Measurements from ENCODE around the gene BOC. TPM values are rescaled to one million over a fixed set of nuclear protein-coding genes. Genes with fewer than 3 reads are reported as not detected.

The BOC gene
- total RNA-seq, 1 donor from 2014 or later: 4.7 TPM

GRCh38 chr3:113292933-113293332, 81.6 kb downstream of the BOC start:
- DNase-seq (ENCODE audit: low read depth): no peak
- Histone ChIP-seq H3K36me3 (ENCODE audit: control insufficient read depth, insufficient read depth, low read length) (no peaks in the 10 kb centered on the region), H3K27me3 (ENCODE audit: control insufficient read depth, insufficient read depth, low read length) (no peaks in the 10 kb centered on the region), H3K4me3 (ENCODE audit: low read depth, low read length) (no peak overlapping the region)
- no peak for TF ChIP-seq CTCF (IDR thresholded peaks at IDR 0.05; ENCODE audit: insufficient read depth, low read length, poor library complexity, severe bottlenecking)

- DNase-seq (ENCODE audit: low read depth): no peak
- TF ChIP-seq CTCF (IDR thresholded peaks at IDR 0.05; ENCODE audit: insufficient read depth, low read length, poor library complexity, severe bottlenecking): no peak
- Histone ChIP-seq H3K36me3 (ENCODE audit: control insufficient read depth, insufficient read depth, low read length) (no peaks in the 10 kb centered on the region), H3K27me3 (ENCODE audit: control insufficient read depth, insufficient read depth, low read length) (no peaks in the 10 kb centered on the region), H3K4me3 (ENCODE audit: low read depth, low read length) (no peak overlapping the region)
Observed at GRCh38 chr3:113293348-113293747, 82.0 kb downstream of the BOC start.

GRCh38 chr3:113295463-113295862, 84.1 kb downstream of the BOC start:
- DNase-seq (ENCODE audit: low read depth): no peak
- Histone ChIP-seq H3K27me3 (ENCODE audit: control insufficient read depth, insufficient read depth, low read length) (no peaks in the 10 kb centered on the region), H3K36me3 (ENCODE audit: control insufficient read depth, insufficient read depth, low read length) (no peaks in the 10 kb centered on the region), H3K4me3 (ENCODE audit: low read depth, low read length) (no peak overlapping the region)
- no peak for TF ChIP-seq CTCF (IDR thresholded peaks at IDR 0.05; ENCODE audit: insufficient read depth, low read length, poor library complexity, severe bottlenecking)

GRCh38 chr3:113297287-113297686, 85.9 kb downstream of the BOC start:
- Histone ChIP-seq H3K36me3 (ENCODE audit: control insufficient read depth, insufficient read depth, low read length) (no peaks in the 10 kb centered on the region), H3K27me3 (ENCODE audit: control insufficient read depth, insufficient read depth, low read length) (no peaks in the 10 kb centered on the region), H3K4me3 (ENCODE audit: low read depth, low read length) (no peak overlapping the region)
- DNase-seq (ENCODE audit: low read depth): no peak
- no peak for TF ChIP-seq CTCF (IDR thresholded peaks at IDR 0.05; ENCODE audit: insufficient read depth, low read length, poor library complexity, severe bottlenecking)

- H3K36me3 ChIP-seq (ENCODE audit: control insufficient read depth, insufficient read depth, low read length): no peaks in the 10 kb centered on the region
- H3K27me3 ChIP-seq (ENCODE audit: control insufficient read depth, insufficient read depth, low read length): no peaks in the 10 kb centered on the region
- TF ChIP-seq CTCF (IDR thresholded peaks at IDR 0.05; ENCODE audit: insufficient read depth, low read length, poor library complexity, severe bottlenecking): no peak
- no peak for DNase-seq (ENCODE audit: low read depth)
- no peak overlapping the region for H3K4me3 ChIP-seq (ENCODE audit: low read depth, low read length)
Observed at GRCh38 chr3:113297841-113298240, 86.5 kb downstream of the BOC start.

GRCh38 chr3:113300596-113300995, 89.2 kb downstream of the BOC start:
- no peak for DNase-seq (ENCODE audit: low read depth)
- Histone ChIP-seq H3K4me3 (ENCODE audit: low read depth, low read length) (no peak overlapping the region), H3K36me3 (ENCODE audit: control insufficient read depth, insufficient read depth, low read length) (no peaks in the 10 kb centered on the region), H3K27me3 (ENCODE audit: control insufficient read depth, insufficient read depth, low read length) (no peaks in the 10 kb centered on the region)
- no peak for TF ChIP-seq CTCF (IDR thresholded peaks at IDR 0.05; ENCODE audit: insufficient read depth, low read length, poor library complexity, severe bottlenecking)

All from kidney epithelial cell (primary cell).